ENCODE results near the gene PUSL1. TPM values are rescaled to one million over a fixed set of nuclear protein-coding genes. Genes with fewer than 3 reads are reported as not detected.
A peak's percentile ranks its signal among the peaks of the same experiment; 100 is the strongest.

PUSL1 gene
- total RNA-seq, 1 experiment from 2014 or later: 38.0 TPM

DNA sequence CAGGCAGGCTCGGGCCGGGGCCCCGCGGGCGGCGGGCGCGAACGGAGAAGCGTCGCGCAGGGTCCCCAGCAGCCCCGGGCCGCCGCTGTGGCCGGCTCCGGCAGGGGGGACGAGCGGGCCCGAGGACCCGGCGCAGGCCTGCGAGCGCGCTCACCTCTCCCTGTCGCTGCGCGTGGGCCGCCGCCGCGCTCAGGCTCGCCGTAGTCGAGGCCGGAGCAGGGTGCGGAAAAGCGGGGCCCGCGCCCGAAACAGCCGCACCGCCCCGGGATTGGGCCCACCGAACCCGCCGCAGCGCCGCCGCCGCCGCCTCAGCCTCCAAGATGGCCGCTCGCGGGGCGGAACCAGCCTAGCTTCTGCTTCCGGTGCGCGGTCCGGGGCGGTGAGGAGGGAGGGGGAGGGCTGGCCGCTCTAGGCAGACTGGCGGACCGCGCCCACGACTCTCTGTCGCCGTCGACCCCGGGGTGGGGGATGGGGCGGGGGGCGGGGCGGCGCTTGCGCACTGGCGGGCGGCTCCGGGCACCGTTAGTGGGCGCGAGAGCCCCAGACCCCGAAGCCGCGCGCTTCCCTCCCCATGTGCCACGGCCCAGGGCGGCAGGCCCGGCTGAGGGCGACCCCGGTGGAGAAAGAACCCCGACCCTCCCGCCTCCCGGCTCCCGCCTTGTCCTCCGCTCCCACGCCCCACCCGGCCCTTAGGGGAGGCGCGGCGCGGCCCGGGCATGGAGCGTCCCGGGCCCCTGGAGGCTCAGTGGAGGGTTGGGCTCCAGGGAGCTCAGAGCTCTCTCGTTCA, 34.7 kb upstream of the PUSL1 start, which contains the start of gene UBE2J2:
Gene UBE2J2, minus strand, starts transcription at position 343 of the 787 bp plus-strand sequence. CDS start 5,862 bp downstream, outside the sequence.
- Histone ChIP-seq H3K56ac (ENCODE audit: insufficient read length, low read depth, low read length) (no peak within 1 kb of the TSS), H3K18ac (ENCODE audit: insufficient read length, low read depth, low read length) (peak within 1 kb of the TSS; percentile 87), H2BK120ac (ENCODE audit: low read depth, low read length, poor library complexity, severe bottlenecking) (no peak within 1 kb of the TSS), H3K4ac (ENCODE audit: low read depth, low read length) (no peak within 1 kb of the TSS), H3K27me3 (ENCODE audit: insufficient read depth, low read length) (no peaks in the 10 kb centered on the region), H3K9ac (ENCODE audit: extremely low read depth, insufficient read length, low read length) (peak within 1 kb of the TSS; percentile 77), H4K8ac (replicated peaks; ENCODE audit: insufficient read length, low read depth, low read length) (no peak within 1 kb of the TSS), H2BK12ac (ENCODE audit: insufficient read length, low read depth, low read length) (no peak within 1 kb of the TSS), H4K20me1 (ENCODE audit: control insufficient read depth, insufficient read depth, insufficient read length) (peaks cover 2% of the 10 kb centered on the region), H3K27ac (ENCODE audit: insufficient read length, low read depth, low read length) (no peak within 1 kb of the TSS), H3K23me2 (ENCODE audit: insufficient read length, low read depth, low read length, poor library complexity, severe bottlenecking) (peaks cover 14% of the 10 kb centered on the region), H2BK20ac (ENCODE audit: low read depth, low read length, poor library complexity, severe bottlenecking) (no peak within 1 kb of the TSS), H3T11ph (ENCODE audit: low read length) (no peak within 1 kb of the TSS), H3K4me1 (ENCODE audit: insufficient read depth, low read length) (peaks cover 5% of the 10 kb centered on the region; the same call in 1 of the 2 replicates), H3K79me1 (ENCODE audit: insufficient read depth, low read depth, low read length, poor library complexity, severe bottlenecking) (peaks cover 21% of the 10 kb centered on the region), H4K91ac (ENCODE audit: insufficient read length, low read depth, low read length) (no peak within 1 kb of the TSS), H3K9me3 (ENCODE audit: control insufficient read depth, low read depth, low read length) (no peaks in the 10 kb centered on the region), H3K14ac (ENCODE audit: insufficient read depth, low read length) (peak within 1 kb of the TSS; percentile 82), H3K23ac (ENCODE audit: insufficient read length, low read depth, low read length) (no peak within 1 kb of the TSS), H3K4me2 (ENCODE audit: insufficient read depth, insufficient read length, low read length) (peak within 1 kb of the TSS; percentile 59), H2AFZ (ENCODE audit: low read length) (no peak within 1 kb of the TSS), H2BK15ac (ENCODE audit: low read depth, low read length) (no peak within 1 kb of the TSS), H3K79me2 (ENCODE audit: insufficient read depth, low read length) (peaks cover 25% of the 10 kb centered on the region; the same call in 1 of the 2 replicates), H2AK5ac (ENCODE audit: insufficient read length, low read length) (no peak within 1 kb of the TSS), H4K5ac (ENCODE audit: insufficient read length, low read depth, low read length) (no peak within 1 kb of the TSS), H2BK5ac (ENCODE audit: insufficient read length, low read length) (no peak within 1 kb of the TSS)
- DNase-seq: peak; percentile 93
- Mint-ChIP-seq H3K36me3 (ENCODE audit: insufficient read depth in 1 of 3, low read depth in 3 of 3) (peaks cover 11 to 29% (median 24%) of the 10 kb centered on the region in 3 experiments; a peak in 6 of 7 replicates), H3K9me3 (no peaks in the 10 kb centered on the region; a peak in 1 of 5 replicates), H3K27ac (peak within 1 kb of the TSS in 2 of 3 experiments; percentile 35 to 86; a peak in 5 of 7 replicates), H3K27me3 (ENCODE audit: low read depth) (peaks cover 4% of the 10 kb centered on the region; the same call in 1 of the 2 replicates), H3K4me3 (peak within 1 kb of the TSS; percentile 85 to 91), H3K4me1 (peaks cover 28 to 32% of the 10 kb centered on the region in 2 experiments)
- TF ChIP-seq, protein P1, sequence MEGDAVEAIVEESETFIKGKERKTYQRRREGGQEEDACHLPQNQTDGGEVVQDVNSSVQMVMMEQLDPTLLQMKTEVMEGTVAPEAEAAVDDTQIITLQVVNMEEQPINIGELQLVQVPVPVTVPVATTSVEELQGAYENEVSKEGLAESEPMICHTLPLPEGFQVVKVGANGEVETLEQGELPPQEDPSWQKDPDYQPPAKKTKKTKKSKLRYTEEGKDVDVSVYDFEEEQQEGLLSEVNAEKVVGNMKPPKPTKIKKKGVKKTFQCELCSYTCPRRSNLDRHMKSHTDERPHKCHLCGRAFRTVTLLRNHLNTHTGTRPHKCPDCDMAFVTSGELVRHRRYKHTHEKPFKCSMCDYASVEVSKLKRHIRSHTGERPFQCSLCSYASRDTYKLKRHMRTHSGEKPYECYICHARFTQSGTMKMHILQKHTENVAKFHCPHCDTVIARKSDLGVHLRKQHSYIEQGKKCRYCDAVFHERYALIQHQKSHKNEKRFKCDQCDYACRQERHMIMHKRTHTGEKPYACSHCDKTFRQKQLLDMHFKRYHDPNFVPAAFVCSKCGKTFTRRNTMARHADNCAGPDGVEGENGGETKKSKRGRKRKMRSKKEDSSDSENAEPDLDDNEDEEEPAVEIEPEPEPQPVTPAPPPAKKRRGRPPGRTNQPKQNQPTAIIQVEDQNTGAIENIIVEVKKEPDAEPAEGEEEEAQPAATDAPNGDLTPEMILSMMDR (conservative IDR thresholded peaks at IDR 0.05): no peak
- no CpG with 5 or more reads among the region's 105 CpGs for WGBS (ENCODE audit: extremely low coverage, insufficient read length, low lambda C conversion rate)

Data from H9 (cell line).